ENCODE measurements around the gene AGMAT. TPM values are rescaled to one million over a fixed set of nuclear protein-coding genes. Genes with fewer than 3 reads are reported as not detected.

Gene AGMAT
- total RNA-seq, 2 donors from 2014 or later: 9.7 to 16.6 TPM

GRCh38 chr1:15526021-15526489 lies 58.8 kb downstream of the AGMAT start:
- H3K4me1 Mint-ChIP-seq: peaks cover 27% of the 10 kb centered on the region
- no peaks in the 10 kb centered on the region for H3K27me3 Mint-ChIP-seq
- H3K27ac Mint-ChIP-seq: peak overlapping the region; percentile 92
- no peaks in the 10 kb centered on the region for H3K9me3 Mint-ChIP-seq
- peak overlapping the region; percentile 91 for H3K4me3 Mint-ChIP-seq
- peaks cover 17% of the 10 kb centered on the region for H3K36me3 Mint-ChIP-seq (ENCODE audit: low read depth)
- ATAC-seq (replicated peaks): no peak

- H3K4me1 Mint-ChIP-seq: peaks cover 25% of the 10 kb centered on the region
- H3K9me3 Mint-ChIP-seq: no peaks in the 10 kb centered on the region
- H3K27me3 Mint-ChIP-seq: no peaks in the 10 kb centered on the region
- ATAC-seq (replicated peaks): peak; percentile 64
- H3K4me3 Mint-ChIP-seq: peak overlapping the region; percentile 91
- H3K36me3 Mint-ChIP-seq (ENCODE audit: low read depth): peaks cover 9% of the 10 kb centered on the region
- H3K27ac Mint-ChIP-seq: peak overlapping the region; percentile 92
Measured at GRCh38 chr1:15525050-15526020, 59.5 kb downstream of the AGMAT start.

GRCh38 chr1:15524283-15525049 lies 60.4 kb downstream of the AGMAT start:
- H3K9me3 Mint-ChIP-seq: no peaks in the 10 kb centered on the region
- peaks cover 6% of the 10 kb centered on the region for H3K36me3 Mint-ChIP-seq (ENCODE audit: low read depth)
- H3K27ac Mint-ChIP-seq: peak overlapping the region; percentile 92
- peak overlapping the region; percentile 91 for H3K4me3 Mint-ChIP-seq
- peaks cover 27% of the 10 kb centered on the region for H3K4me1 Mint-ChIP-seq
- ATAC-seq (replicated peaks): peak; percentile 56
- no peaks in the 10 kb centered on the region for H3K27me3 Mint-ChIP-seq

- Mint-ChIP-seq H3K4me3 (peak within 1 kb of the TSS; percentile 91), H3K27ac (peak within 1 kb of the TSS; percentile 92), H3K9me3 (no peaks in the 10 kb centered on the region), H3K4me1 (peaks cover 30% of the 10 kb centered on the region), H3K36me3 (ENCODE audit: low read depth) (peaks cover 6% of the 10 kb centered on the region), H3K27me3 (no peaks in the 10 kb centered on the region)
- ATAC-seq (replicated peaks): no peak
Measured at GRCh38 chr1:15524021-15524282, 60.9 kb downstream of the AGMAT start, which contains the start of gene CASP9. Gene CASP9, minus strand, starts transcription at chr1:15524215. Its CDS starts 15 bp downstream, at chr1:15524200.

DNA sequence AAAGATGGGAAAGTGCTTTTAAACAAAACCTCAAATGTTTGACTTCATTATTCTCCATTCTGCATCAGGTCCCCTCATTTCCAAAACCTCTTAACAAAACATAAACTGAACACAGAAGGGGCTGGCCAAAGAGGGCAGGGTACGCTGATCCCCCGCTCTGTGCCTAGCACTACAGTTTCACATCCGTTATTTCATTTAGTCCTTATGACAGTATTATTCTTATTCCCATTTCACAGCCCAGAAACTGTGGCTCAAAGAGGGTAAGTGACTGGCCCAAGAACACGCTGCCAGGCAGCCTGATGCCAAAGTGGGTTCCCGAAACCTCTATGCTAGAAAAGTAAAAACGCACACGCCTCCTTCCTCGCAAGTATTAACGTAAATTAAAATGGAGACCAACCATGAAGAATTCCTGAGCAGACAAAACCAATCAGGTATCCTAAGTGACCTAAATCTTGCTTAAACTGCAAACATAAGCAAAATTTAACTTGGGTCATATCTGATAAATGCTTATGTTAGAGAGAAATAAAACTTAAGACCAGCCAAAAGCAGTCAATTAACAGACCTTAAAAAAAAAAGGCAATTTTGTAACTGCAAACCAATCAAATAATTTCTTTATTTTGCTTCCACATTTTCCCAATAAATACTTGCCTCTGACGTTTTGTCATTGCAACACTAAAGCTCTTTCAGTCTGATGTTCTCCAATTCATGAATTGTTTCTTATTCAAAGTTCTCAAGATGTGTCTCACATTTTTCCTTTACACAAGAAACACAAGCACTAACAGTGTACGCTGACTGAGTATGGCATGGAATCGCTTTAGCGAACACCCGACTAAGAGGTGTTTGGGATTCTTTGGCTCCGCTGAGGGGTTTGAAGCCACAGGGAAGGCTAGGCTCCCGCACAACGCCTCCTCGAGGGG lies 61.5 kb downstream of the AGMAT start:
- ATAC-seq (replicated peaks): no peak
- Mint-ChIP-seq H3K36me3 (ENCODE audit: low read depth) (peaks cover 6% of the 10 kb centered on the region), H3K9me3 (no peaks in the 10 kb centered on the region), H3K4me3 (peak overlapping the region; percentile 91), H3K4me1 (peaks cover 30% of the 10 kb centered on the region), H3K27ac (peak overlapping the region; percentile 92), H3K27me3 (no peaks in the 10 kb centered on the region)

GRCh38 chr1:15522551-15522950 lies 62.3 kb downstream of the AGMAT start:
- Mint-ChIP-seq H3K27ac (no peak overlapping the region), H3K4me1 (peaks cover 30% of the 10 kb centered on the region), H3K27me3 (no peaks in the 10 kb centered on the region), H3K36me3 (ENCODE audit: low read depth) (peaks cover 11% of the 10 kb centered on the region), H3K9me3 (no peaks in the 10 kb centered on the region), H3K4me3 (peak overlapping the region; percentile 91)
- no peak for ATAC-seq (replicated peaks)

Other genes starting within 250 kb of the AGMAT start
- 10 to 100 TPM; 44.6 to 90.4 TPM for gene EFHD2, start 175.2 kb downstream of the AGMAT start, total RNA-seq
- gene CTRC, start 146.6 kb downstream of the AGMAT start, total RNA-seq: not detected
- not detected for gene CELA2A, start 128.3 kb downstream of the AGMAT start, total RNA-seq
- not detected for gene CELA2B, start 108.9 kb downstream of the AGMAT start, total RNA-seq
- gene CASP9, start 60.8 kb downstream of the AGMAT start, total RNA-seq: 10 to 100 TPM; 17.1 to 17.9 TPM
- 10 to 100 TPM in 1 of 2 donors, 1 to 10 TPM in 1; 8.6 to 10.0 TPM for gene DNAJC16, start 58.2 kb downstream of the AGMAT start, total RNA-seq
- 10 to 100 TPM; 28.3 to 39.3 TPM for gene DDI2, start 32.4 kb upstream of the AGMAT start, total RNA-seq
- gene PLEKHM2, start 99.3 kb upstream of the AGMAT start, total RNA-seq: 10 to 100 TPM; 32.2 to 50.5 TPM
- gene SLC25A34, start 151.2 kb upstream of the AGMAT start, total RNA-seq: 1 to 10 TPM in 1 of 2 donors, under 1 TPM in 1; 0.90 to 1.6 TPM
- not detected for gene TMEM82, start 157.4 kb upstream of the AGMAT start, total RNA-seq
- gene FBLIM1, start 173.7 kb upstream of the AGMAT start, total RNA-seq: not detected
- 1 to 10 TPM; 1.8 to 2.2 TPM for gene UQCRHL, start 222.6 kb upstream of the AGMAT start, total RNA-seq